ENCODE measurements around the gene OTOF.

The OTOF gene

GRCh38 chr2:26451700-26452099, 26.2 kb downstream of the OTOF start:
- Histone ChIP-seq H3K9ac (ENCODE audit: low read depth, low read length) (no peak overlapping the region), H3K9me3 (ENCODE audit: control insufficient read depth, insufficient read depth, low read length) (no peaks in the 10 kb centered on the region), H3K36me3 (ENCODE audit: control insufficient read depth, insufficient read depth, low read length) (no peaks in the 10 kb centered on the region), H3K27me3 (ENCODE audit: control insufficient read depth, insufficient read depth, low read length) (no peaks in the 10 kb centered on the region), H3K4me1 (ENCODE audit: control insufficient read depth, insufficient read depth, low read length) (no peaks in the 10 kb centered on the region), H3K4me3 (ENCODE audit: low read depth, low read length) (no peak overlapping the region)

GRCh38 chr2:26450031-26450635, 27.8 kb downstream of the OTOF start:
- Histone ChIP-seq H3K27me3 (ENCODE audit: control insufficient read depth, insufficient read depth, low read length) (no peaks in the 10 kb centered on the region), H3K9me3 (ENCODE audit: control insufficient read depth, insufficient read depth, low read length) (no peaks in the 10 kb centered on the region), H3K36me3 (ENCODE audit: control insufficient read depth, insufficient read depth, low read length) (no peaks in the 10 kb centered on the region), H3K4me1 (ENCODE audit: control insufficient read depth, insufficient read depth, low read length) (no peaks in the 10 kb centered on the region), H3K9ac (ENCODE audit: low read depth, low read length) (no peak overlapping the region), H3K4me3 (ENCODE audit: low read depth, low read length) (no peak overlapping the region)

GRCh38 chr2:26449278-26450030, 28.5 kb downstream of the OTOF start:
- Histone ChIP-seq H3K4me3 (ENCODE audit: low read depth, low read length) (no peak overlapping the region), H3K27me3 (ENCODE audit: control insufficient read depth, insufficient read depth, low read length) (no peaks in the 10 kb centered on the region), H3K36me3 (ENCODE audit: control insufficient read depth, insufficient read depth, low read length) (no peaks in the 10 kb centered on the region), H3K9ac (ENCODE audit: low read depth, low read length) (no peak overlapping the region), H3K9me3 (ENCODE audit: control insufficient read depth, insufficient read depth, low read length) (no peaks in the 10 kb centered on the region), H3K4me1 (ENCODE audit: control insufficient read depth, insufficient read depth, low read length) (no peaks in the 10 kb centered on the region)

GRCh38 chr2:26448651-26449050, 29.3 kb downstream of the OTOF start:
- H3K4me3 ChIP-seq (ENCODE audit: low read depth, low read length), result no peak overlapping the region
- H3K9ac ChIP-seq (ENCODE audit: low read depth, low read length), result no peak overlapping the region
- H3K27me3 ChIP-seq (ENCODE audit: control insufficient read depth, insufficient read depth, low read length), result no peaks in the 10 kb centered on the region
- no peaks in the 10 kb centered on the region for H3K4me1 ChIP-seq (ENCODE audit: control insufficient read depth, insufficient read depth, low read length)
- no peaks in the 10 kb centered on the region for H3K36me3 ChIP-seq (ENCODE audit: control insufficient read depth, insufficient read depth, low read length)
- no peaks in the 10 kb centered on the region for H3K9me3 ChIP-seq (ENCODE audit: control insufficient read depth, insufficient read depth, low read length)

GRCh38 chr2:26444236-26444635, 33.7 kb downstream of the OTOF start:
- no peaks in the 10 kb centered on the region for H3K27me3 ChIP-seq (ENCODE audit: control insufficient read depth, insufficient read depth, low read length)
- no peak overlapping the region for H3K9ac ChIP-seq (ENCODE audit: low read depth, low read length)
- H3K36me3 ChIP-seq (ENCODE audit: control insufficient read depth, insufficient read depth, low read length), result no peaks in the 10 kb centered on the region

GRCh38 chr2:26442707-26443106, 35.2 kb downstream of the OTOF start:
- no peaks in the 10 kb centered on the region for H3K27me3 ChIP-seq (ENCODE audit: control insufficient read depth, insufficient read depth, low read length)
- no peaks in the 10 kb centered on the region for H3K36me3 ChIP-seq (ENCODE audit: control insufficient read depth, insufficient read depth, low read length)
- H3K4me1 ChIP-seq (ENCODE audit: control insufficient read depth, insufficient read depth, low read length), result no peaks in the 10 kb centered on the region
- H3K9me3 ChIP-seq (ENCODE audit: control insufficient read depth, insufficient read depth, low read length), result no peaks in the 10 kb centered on the region
- H3K4me3 ChIP-seq (ENCODE audit: low read depth, low read length), result no peak overlapping the region
- H3K9ac ChIP-seq (ENCODE audit: low read depth, low read length), result no peak overlapping the region

More at GRCh38 chr2:26444236-26444635, 33.7 kb downstream of the OTOF start:
- Histone ChIP-seq H3K4me1 (ENCODE audit: control insufficient read depth, insufficient read depth, low read length) (no peaks in the 10 kb centered on the region), H3K9me3 (ENCODE audit: control insufficient read depth, insufficient read depth, low read length) (no peaks in the 10 kb centered on the region), H3K4me3 (ENCODE audit: low read depth, low read length) (no peak overlapping the region)

GRCh38 chr2:26442301-26442700, 35.6 kb downstream of the OTOF start:
- no peaks in the 10 kb centered on the region for H3K9me3 ChIP-seq (ENCODE audit: control insufficient read depth, insufficient read depth, low read length)
- no peaks in the 10 kb centered on the region for H3K27me3 ChIP-seq (ENCODE audit: control insufficient read depth, insufficient read depth, low read length)
- no peak overlapping the region for H3K9ac ChIP-seq (ENCODE audit: low read depth, low read length)
- H3K4me3 ChIP-seq (ENCODE audit: low read depth, low read length), result no peak overlapping the region
- no peaks in the 10 kb centered on the region for H3K4me1 ChIP-seq (ENCODE audit: control insufficient read depth, insufficient read depth, low read length)
- H3K36me3 ChIP-seq (ENCODE audit: control insufficient read depth, insufficient read depth, low read length), result no peaks in the 10 kb centered on the region

- Histone ChIP-seq H3K4me3 (ENCODE audit: low read depth, low read length) (no peak overlapping the region), H3K9me3 (ENCODE audit: control insufficient read depth, insufficient read depth, low read length) (no peaks in the 10 kb centered on the region), H3K36me3 (ENCODE audit: control insufficient read depth, insufficient read depth, low read length) (no peaks in the 10 kb centered on the region), H3K27me3 (ENCODE audit: control insufficient read depth, insufficient read depth, low read length) (no peaks in the 10 kb centered on the region), H3K4me1 (ENCODE audit: control insufficient read depth, insufficient read depth, low read length) (no peaks in the 10 kb centered on the region), H3K9ac (ENCODE audit: low read depth, low read length) (no peak overlapping the region)
Observed at GRCh38 chr2:26438926-26439325, 39.0 kb downstream of the OTOF start.

GRCh38 chr2:26438526-26438925, 39.4 kb downstream of the OTOF start:
- H3K36me3 ChIP-seq (ENCODE audit: control insufficient read depth, insufficient read depth, low read length), result no peaks in the 10 kb centered on the region
- H3K4me3 ChIP-seq (ENCODE audit: low read depth, low read length), result no peak overlapping the region
- no peak overlapping the region for H3K9ac ChIP-seq (ENCODE audit: low read depth, low read length)
- no peaks in the 10 kb centered on the region for H3K4me1 ChIP-seq (ENCODE audit: control insufficient read depth, insufficient read depth, low read length)
- H3K9me3 ChIP-seq (ENCODE audit: control insufficient read depth, insufficient read depth, low read length), result no peaks in the 10 kb centered on the region
- no peaks in the 10 kb centered on the region for H3K27me3 ChIP-seq (ENCODE audit: control insufficient read depth, insufficient read depth, low read length)

GRCh38 chr2:26435106-26435505, 42.8 kb downstream of the OTOF start:
- no peaks in the 10 kb centered on the region for H3K4me1 ChIP-seq (ENCODE audit: control insufficient read depth, insufficient read depth, low read length)

GRCh38 chr2:26432859-26433258, 45.1 kb downstream of the OTOF start:
- no peaks in the 10 kb centered on the region for H3K27me3 ChIP-seq (ENCODE audit: control insufficient read depth, insufficient read depth, low read length)
- H3K9me3 ChIP-seq (ENCODE audit: control insufficient read depth, insufficient read depth, low read length), result no peaks in the 10 kb centered on the region
- no peaks in the 10 kb centered on the region for H3K4me1 ChIP-seq (ENCODE audit: control insufficient read depth, insufficient read depth, low read length)
- H3K9ac ChIP-seq (ENCODE audit: low read depth, low read length), result no peak overlapping the region
- no peak overlapping the region for H3K4me3 ChIP-seq (ENCODE audit: low read depth, low read length)
- H3K36me3 ChIP-seq (ENCODE audit: control insufficient read depth, insufficient read depth, low read length), result no peaks in the 10 kb centered on the region

More at GRCh38 chr2:26435106-26435505, 42.8 kb downstream of the OTOF start:
- Histone ChIP-seq H3K36me3 (ENCODE audit: control insufficient read depth, insufficient read depth, low read length) (no peaks in the 10 kb centered on the region), H3K4me3 (ENCODE audit: low read depth, low read length) (no peak overlapping the region), H3K27me3 (ENCODE audit: control insufficient read depth, insufficient read depth, low read length) (no peaks in the 10 kb centered on the region), H3K9me3 (ENCODE audit: control insufficient read depth, insufficient read depth, low read length) (no peaks in the 10 kb centered on the region), H3K9ac (ENCODE audit: low read depth, low read length) (no peak overlapping the region)

- H3K27me3 ChIP-seq (ENCODE audit: control insufficient read depth, insufficient read depth, low read length), result no peaks in the 10 kb centered on the region
- no peak overlapping the region for H3K4me3 ChIP-seq (ENCODE audit: low read depth, low read length)
- H3K9ac ChIP-seq (ENCODE audit: low read depth, low read length), result no peak overlapping the region
- H3K9me3 ChIP-seq (ENCODE audit: control insufficient read depth, insufficient read depth, low read length), result no peaks in the 10 kb centered on the region
- H3K36me3 ChIP-seq (ENCODE audit: control insufficient read depth, insufficient read depth, low read length), result no peaks in the 10 kb centered on the region
- H3K4me1 ChIP-seq (ENCODE audit: control insufficient read depth, insufficient read depth, low read length), result no peaks in the 10 kb centered on the region
Observed at GRCh38 chr2:26432363-26432762, 45.6 kb downstream of the OTOF start.

Measured in iPS-15b (cell line).